MM.1S (cell line): Measurements from ENCODE around the gene GABRD.
A peak's percentile ranks its signal among the peaks of the same experiment; 100 is the strongest.

Experiments used
- CTCF ChIP-seq: fragments of 300-600 bp; sonication (generic); IDR thresholded peaks from 2 replicates; pipeline ENCODE4 v1.5.1; 2016; ENCODE audit warnings: antibody characterized with exemption, low read length, mixed read lengths
- EZH2 ChIP-seq: fragments of 300-600 bp; sonication (generic); optimal IDR thresholded peaks from 2 replicates; pipeline ENCODE3; 2017; ENCODE audit warnings: low read depth, mild to moderate bottlenecking, antibody characterized with exemption, low read length, mixed read lengths
- EZH2phosphoT487 ChIP-seq: fragments of 300-600 bp; sonication (generic); IDR thresholded peaks from 2 replicates; pipeline ENCODE4 v1.6.1; 2018; ENCODE audit warnings: antibody characterized with exemption, low read length

GRCh38 chr1:2018217-2019171 lies 651 bp upstream of the GABRD start:
- TF ChIP-seq CTCF (no peak), EZH2 (peak; percentile 60), EZH2phosphoT487 (no peak)
